GM19452 (cell line): ENCODE measurements around the gene COMMD7.

Experiments used
- ATAC-seq: cut with Tn5 transposase; IDR thresholded peaks from one replicate; pipeline ENCODE4 v1.9.1; 2021; ENCODE audit not compliant: unreplicated experiment

COMMD7 gene

DNA sequence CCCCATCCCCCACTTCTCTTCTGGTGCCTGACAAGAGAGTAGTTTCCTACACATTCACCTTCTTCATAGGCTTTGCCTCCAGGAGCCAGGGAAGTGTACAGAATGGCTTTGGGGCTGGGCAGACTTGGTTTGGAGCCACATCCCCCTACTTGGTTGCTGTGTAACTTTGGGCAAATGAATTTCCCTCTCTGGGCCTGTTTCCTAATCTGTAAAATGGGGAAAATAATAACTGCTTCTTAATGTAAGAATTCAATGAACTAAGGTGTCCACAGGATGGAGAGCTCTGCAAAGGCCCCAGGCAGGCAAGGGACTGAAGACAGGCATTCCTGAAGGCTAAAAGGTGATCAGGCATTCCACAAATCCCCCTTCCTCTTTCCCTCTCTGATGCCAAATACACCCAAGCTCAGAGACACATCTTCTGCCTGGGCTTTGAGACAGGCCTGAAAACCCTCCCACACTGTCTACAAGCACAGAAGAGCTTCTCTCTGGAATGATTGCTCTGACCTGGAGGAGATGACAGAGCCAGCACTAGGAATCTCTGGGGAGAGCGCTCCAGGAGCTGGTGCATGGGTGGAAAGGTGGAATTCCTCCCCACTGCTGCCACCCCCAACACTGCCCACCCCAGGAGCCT, 62.6 kb downstream of the COMMD7 start:
- no peak for ATAC-seq

DNA sequence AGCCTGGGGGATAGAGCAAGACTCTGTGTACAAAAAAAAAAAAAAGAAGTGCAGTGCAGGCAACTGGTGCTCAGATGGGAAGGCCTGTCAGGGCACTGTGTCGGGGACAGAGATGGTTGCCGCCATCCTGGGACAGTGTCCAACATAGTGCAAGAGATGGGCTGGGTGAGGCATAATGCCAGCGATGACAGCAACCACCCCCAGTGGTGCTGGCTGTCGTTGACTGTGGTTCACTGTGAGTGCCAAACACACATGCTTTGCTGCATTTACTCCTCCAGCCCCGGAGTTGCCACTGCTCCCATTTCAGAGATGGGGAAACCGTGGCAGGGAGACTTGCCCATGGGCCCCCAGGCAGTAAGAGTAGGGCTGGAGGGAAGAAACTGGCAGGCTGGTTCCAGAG, 64.3 kb downstream of the COMMD7 start:
- ATAC-seq = no peak

DNA sequence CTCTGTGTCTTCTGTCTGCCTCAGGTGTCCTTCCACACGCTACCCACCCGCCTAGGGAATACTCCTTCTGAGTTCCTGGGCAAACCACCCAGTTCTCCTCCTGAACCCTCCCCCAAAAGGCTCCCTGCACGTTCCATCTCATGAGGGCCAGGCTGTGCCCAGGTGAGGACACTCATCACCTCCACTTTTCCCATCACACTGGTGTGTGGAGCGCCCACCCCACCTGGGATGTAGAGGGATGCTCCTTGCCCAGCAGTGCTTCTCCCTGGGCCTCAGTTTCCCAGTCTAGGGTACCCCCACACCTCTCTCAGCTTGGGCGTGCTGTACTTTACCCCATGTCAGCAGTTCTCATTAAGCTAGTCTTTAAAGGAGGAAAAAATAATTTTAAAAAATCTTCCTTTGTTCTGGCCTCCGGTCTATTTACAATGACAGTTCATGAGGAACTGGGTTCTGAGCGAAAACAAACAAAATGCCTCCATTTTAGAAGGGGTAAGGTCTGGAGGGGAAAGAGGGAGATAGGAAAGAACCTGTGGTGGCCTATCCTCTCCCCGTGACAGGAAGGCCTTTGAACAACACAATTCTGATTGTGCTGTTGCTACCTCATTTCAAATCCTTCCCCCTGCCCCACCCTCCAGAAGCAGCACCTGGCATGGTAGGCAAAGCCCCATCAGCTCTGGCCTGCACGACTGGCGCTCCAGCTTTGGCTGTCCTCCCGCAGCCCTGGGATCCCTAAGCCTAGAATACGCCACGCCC, 67.9 kb downstream of the COMMD7 start:
- no peak for ATAC-seq

DNA sequence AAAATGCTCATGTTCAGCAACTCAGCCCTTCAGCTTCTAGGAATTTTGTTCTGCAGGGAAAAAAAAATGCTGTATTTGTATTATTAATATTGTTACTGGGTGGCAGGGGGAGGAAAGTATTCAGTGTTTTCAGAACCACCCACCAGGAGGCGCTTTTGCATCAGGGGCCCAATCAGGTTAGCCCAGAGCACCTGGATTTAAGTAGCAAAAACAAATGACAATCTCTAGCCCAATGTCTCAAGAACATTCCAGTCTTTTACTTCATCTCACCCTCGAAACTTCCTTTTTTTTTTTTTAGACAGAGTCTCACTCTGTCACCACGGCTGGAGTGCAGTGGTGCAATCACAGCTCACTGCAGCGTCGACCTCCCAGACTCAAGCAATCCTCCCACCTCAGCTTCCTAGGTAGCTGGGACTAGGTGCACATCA, 68.9 kb downstream of the COMMD7 start:
- no peak for ATAC-seq

DNA sequence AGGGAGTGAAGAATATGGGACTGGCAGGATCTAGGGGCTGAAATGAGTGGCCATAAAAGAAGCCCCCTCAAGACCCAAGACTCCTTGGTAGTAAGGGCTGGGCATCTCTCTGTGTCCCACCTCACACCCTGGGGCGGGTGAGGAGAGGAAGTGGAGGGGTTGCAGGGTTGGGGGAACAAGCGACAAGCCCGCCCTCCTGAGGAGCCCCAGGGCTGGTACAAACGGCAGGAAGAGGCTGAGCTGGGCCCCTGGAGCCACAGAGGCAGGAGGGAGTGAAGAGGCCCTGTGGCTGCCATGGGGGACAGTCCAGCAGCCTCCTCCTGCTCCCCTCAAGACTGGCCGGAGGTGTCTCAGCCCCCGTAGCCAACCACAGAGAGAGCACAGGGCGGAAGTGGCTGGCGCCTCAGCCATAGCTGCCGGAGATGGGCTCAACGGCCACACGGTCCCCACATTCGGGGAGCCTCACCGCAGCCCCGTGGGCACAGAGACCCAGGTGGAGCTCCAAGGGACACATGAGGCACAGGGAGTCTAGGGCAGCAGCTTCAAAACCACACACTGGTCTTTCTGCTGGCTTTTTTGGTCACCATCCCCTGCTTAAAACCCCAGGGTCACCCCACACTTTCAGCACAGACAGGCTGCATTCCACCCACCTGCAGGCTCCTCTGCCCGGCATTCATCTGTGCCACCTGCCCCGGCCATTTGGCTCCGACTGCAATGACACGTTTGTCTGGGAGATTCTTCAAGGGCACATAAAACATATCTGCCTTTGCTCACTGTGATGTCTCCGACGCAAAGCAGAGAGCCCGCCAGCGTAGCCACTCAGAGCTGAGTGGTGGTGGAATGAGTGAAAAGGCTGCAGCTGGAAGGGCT, 70.0 kb downstream of the COMMD7 start:
- ATAC-seq = peak; percentile 82

DNA sequence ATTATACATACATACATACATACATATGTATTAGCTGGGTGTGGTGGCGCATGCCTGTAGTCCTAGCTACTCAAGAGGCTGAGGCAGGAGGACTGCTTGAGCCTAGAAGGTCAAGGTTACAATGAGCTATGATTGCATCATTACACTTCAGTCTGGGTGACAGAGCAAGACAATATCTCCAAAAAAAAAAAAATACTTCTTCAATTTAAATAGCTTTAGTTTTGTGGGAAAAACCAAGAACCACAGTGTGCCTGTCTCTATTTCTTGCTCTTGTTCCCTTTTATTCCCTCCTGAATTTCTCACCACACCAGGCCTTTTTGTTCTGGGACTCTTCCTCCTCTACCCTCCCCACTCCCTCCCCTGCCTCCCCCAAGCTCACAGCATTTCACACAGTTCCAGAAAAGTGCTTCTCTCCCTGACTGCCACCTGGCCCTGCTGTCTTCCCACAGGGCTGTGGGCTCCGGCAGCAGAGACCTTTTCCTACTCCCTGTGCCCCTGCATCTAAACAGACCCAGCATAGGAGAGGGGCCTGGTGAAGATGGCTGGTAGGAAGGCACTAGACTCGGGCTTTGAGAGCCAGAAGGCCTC, 70.8 kb downstream of the COMMD7 start:
- no peak for ATAC-seq

DNA sequence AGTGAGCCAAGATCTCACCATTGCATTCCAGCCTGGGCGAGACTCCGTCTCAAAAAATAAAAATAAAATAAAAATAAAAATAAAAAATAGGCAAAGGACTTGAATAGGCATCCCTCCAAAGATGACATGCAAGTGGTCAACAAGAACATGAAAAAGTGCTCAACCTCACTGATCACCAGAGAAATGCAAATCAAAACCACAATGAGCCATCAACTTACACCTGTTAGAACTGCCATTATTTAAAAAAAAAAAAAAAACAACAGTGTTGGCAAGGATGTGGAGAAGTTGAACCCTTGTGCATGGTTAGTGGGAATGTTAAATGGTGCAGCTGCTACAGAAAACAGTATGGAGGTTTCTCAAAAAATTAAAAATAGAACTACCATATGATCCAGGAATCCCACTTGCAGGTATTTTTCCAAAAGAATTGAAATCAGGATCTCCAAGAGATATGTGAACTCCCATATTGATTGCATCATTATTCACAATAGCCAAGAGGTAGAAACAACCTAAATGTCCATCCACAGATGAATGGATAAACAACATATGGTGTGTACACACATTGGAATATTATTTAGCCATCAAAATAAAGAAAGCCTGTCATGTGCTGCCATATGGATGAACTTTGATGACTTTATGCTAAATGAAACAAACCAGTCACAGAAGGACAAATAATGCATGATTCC, 72.4 kb downstream of the COMMD7 start:
- no peak for ATAC-seq

DNA sequence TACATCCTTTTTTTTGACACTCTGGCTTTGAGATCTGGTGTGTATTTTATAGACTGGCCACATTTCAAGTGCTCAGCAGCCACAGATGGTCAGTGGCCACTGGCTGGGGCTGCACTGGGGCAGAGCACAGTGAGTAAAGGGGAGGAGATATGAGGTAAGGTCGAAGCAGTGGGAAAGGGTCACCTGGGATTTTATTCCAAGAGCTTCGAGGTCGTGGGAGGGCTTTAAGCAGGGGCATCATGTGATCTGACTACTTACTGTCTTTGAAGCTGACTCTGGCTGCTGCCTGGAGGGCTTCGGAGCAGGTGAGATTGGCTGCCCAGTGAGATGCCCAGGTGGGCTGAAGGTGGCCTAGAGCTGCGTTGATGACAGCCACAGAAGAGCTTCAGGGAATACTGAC, 76.2 kb downstream of the COMMD7 start:
- ATAC-seq = no peak

DNA sequence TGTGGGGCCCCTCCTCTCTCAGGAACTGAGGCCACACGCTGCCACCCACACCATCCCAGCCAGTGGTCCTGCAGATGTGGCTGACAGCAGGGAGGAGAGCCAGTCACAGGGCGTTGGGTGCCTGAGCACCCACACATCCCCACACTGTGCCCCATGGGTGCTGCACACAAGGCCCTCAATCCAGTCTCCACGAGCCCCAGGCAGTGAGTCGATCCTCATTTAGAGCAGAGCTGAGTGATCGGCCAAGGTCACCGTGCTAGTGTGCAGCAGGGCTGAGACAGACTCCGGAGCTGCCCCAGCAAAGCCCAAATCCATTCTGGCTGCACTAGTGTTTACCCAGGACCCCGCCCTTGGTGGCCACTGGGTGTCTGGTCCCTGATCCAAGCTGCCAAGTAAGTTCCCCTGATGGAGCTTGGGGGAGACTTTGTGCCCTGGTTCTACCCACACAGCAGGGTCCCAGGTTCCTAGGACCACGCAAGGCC, 78.5 kb downstream of the COMMD7 start:
- ATAC-seq = no peak

DNA sequence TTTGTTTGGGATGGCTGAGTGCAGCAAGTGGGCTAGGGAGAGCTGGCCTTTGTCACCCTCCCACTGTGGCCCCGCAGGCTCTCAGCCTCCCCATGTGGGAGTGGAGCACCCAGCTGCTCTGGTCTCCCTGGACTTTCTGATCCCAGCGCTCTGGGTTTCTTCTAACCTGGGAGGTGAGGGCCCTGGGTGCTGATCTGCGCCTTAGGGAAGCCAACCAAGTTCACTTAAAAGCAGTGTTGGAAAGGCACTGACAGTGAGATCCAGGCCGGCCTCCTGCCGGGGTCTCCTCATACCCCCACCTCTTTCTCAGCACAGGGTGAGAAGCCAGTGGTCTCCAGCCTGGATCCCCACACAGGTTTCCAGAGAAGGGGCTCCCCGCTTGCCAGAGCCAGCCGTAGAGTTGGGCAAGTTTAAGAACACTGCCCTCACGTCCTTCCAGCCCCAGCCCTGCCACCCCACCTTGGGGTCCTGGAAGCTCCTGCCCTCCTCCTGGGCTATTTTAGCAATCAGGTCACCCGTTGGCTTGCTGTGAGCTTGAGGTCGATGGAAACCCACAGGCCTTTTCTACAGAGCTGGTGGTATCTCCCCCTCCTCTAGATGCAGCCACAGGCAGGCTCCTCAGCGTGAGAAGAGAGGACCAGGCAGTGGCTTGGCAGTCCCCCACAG, 79.1 kb downstream of the COMMD7 start:
- ATAC-seq = no peak

DNA sequence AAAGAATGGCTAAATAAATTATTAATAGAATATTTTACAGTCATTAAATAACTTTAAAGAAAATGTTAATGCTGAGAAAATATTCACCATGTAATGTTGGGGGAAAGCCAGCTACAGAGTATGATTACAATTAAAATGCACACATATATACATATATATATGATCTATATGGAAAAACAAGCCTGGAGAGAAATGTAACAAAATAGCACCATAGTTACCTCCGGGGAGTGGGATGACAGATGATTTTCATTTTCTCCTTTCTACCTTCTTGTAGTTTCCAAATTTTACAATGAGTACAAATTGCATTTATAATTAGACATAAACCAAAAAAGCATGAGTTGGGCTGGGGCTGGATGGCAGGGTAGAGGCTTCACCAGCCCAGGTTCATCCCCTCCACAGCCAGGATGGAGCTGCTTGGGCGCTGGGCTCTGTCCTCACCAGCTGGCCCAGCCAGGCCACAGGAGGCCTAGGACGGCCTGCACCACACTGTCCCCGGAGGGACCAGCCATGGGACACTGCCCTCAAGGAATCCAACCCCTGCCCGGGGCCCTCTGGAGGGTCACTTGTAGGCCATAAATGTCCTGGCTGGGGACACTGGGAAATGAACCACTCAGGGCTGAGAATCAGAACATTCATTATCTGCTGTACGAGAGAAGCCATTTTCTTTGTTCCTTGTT, 79.8 kb downstream of the COMMD7 start:
- ATAC-seq = no peak

DNA sequence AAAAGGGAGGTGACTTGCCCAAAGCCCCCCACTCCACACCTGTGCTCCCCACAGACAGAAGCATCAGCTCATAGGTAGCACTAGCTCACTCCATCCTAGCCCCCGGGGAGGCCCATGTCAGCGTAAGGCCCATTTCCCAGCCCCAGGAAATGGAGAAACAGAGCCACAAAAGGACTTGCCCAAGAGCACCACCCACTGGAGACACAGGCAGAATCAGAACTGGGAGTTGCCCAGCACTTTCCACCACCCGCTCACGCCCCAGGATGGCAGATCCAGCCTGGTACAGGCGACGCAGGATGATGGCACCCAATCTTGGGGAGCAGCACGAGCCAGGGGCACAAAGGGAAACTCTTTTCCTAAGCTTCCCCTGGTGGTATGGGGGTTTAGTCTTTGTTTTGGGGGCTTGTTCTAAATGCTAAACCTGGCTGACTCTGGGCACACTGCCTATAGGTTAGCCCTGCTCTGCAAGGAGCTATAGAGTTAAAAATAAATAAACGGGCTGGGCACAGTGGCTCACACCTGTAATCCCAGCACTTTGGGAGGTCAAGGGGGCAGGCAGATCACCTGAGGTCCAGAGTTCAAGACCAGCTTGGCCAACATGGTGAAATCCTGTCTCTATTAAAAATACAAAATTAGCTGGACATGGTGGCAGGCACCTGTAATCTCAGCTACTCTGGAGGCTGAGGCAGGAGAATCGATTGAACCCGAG, 81.3 kb downstream of the COMMD7 start:
- ATAC-seq = no peak

DNA sequence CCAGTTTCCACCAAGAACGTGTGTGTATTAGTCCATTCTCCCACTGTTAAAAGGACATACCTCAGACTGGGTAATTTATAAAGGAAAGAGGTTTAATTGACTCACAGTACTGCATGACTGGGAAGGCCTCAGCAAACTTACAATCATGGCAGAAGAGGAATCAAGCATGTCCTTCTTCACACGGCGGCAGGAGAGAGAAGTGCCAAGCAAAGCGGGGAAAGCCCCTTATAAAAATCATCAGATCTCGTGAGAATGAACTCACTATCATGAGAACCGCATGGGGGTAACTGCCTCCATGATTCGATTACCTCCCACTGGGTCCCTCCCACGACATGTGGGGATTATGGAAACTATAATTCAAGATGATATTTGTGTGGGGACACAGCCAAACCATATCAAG, 82.6 kb downstream of the COMMD7 start:
- ATAC-seq = no peak

DNA sequence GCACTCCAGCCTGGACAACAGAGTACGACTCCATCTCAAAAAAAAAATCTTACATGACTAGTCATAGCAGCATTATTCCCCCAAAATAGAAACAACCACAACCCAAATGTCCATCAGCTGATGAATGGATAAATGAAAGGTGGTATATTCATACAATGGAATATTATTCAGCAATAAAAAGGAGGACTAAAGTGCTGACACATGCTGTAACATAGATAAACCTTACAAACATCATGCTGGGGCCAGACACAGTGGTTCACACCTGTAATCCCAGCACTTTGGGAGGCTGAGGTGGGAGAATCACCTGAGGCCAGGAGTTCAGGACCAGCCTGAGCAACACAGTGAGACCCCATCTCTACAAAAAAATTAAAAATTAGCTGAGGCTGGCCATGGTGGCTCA, 86.4 kb downstream of the COMMD7 start:
- ATAC-seq = no peak

DNA sequence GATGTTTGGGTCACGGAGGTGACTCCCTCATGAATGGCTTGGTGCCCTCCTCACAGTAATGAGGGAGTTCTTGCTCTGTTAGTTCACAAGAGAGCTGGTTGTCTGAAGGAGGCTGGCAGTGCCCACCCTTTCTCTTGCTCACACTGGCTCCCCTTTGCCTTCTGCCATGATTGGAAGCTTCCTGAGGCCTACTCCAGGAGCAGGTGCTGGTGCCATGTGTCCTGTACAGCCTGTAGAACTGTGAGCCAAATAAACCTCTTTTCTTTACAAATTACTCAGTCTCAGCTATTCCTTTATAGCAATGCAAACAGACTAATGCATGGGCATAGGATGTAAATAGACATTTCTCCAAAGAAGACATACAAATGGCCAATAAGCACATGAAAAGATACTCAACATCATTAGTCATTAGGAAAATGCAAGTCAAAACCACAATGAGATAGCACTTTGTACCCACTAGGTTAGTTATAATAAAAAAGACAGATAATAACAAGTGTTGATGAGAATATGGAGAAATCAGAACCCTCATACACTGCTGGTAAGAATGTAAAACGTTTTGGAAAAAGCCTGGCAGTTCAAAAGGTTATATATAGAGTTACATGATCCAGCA, 87.3 kb downstream of the COMMD7 start:
- ATAC-seq = no peak

DNA sequence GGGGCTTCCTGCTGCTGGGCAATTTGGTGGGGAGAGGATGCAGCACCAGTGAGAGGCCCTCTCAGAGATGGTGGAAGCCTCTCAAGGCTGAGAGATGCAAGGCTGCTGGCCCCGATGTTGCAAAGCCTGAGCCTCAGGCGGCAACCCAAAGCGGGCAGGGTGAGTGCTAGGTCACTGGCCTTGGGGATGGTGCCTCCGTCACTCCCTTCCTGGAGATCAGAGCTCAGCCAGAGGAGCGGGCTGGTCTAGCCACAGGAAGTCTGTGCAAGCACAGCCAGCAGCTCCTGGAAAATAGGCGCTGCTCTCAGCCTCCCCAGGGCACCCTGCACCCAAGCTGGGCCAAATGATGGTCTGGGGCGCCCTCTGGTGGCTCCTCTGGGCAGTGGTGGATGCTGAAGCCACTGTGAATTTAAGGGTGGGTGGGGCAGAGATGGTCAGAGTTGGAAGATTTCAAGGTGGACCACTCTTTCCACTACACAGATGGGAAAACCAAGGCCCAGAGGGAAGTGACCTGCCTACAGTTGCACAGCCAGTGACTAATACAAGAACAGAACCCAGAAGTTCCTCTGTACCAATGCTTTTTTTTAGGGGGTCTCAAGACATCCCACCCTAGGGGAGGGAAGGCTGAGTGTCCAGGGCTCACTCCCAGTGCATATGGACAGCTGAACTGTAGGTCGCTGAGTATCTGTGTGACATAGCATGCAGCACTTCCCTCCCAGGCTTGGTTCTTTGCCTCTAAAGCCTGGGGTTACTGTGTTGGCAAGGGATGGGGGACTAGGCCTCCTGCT, 90.3 kb downstream of the COMMD7 start:
- ATAC-seq = no peak
